GM20431 (cell line): Measurements from ENCODE around the gene CISTR.
"Not testable (repeated sequence)": the region's sequence is repeated elsewhere in the genome, so short reads cannot be mapped to it uniquely, and the experiment has no call there.

Experiments
- in situ Hi-C: fragments of 300-500 bp; cut with MseI, MboI; formaldehyde crosslinking; loops from one replicate; pipeline ENCODE4 v1.15.0; 2020; ENCODE audit warnings: low sequenced_read_pairs; ENCODE audit not compliant: unreplicated experiment

The CISTR gene

GRCh38 chr12:53751336-53752191 lies at the start of gene CISTR:
Gene CISTR, minus strand, starts transcription at chr12:53751979.
- in situ Hi-C loops = no loop called here

DNA sequence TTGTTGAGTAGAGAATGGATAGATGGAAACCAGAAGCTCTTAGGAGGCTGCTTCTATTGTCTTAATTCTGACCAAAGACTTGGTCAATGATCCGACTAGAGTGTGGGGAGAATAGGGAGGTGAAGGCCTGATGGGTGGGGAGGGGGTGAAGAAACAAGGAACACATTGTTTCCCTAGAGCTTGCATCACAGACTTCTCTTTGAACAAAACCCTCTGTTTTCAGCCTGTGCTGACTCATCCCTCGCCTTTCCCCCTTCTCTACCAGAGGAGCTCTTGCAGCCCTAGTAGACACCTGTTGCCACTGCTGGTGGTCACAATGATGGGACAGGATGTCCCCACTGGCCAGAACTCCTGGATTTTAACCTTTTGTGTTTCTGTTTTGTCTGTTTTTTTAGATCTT lies 46.8 kb upstream of the CISTR start:
- in situ Hi-C loops = no loop called here

DNA sequence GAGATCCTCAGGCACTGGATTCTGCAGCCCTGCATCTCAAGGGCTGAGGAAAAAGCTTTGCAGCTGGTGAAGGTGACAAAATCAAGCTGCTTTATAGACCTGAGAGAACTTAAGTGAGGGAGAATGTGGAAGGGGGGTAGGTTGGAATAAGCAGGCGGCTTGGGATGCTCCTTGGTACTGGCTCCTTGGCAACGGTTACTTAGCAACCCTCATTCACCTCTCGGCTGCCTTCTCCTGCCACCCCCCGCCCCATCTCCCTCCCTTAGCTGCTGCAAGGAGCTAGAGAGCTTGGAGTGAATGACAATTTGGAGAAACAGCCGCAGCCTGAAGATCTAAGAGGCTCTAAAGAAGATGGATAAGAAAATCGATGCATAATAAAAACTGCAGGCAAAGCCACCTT lies 44.1 kb upstream of the CISTR start:
- in situ Hi-C loops = no loop called here

- in situ Hi-C loops = no loop called here
These were observed 41.4 kb upstream of the CISTR start for GRCh38 chr12:53793221-53793620.

DNA sequence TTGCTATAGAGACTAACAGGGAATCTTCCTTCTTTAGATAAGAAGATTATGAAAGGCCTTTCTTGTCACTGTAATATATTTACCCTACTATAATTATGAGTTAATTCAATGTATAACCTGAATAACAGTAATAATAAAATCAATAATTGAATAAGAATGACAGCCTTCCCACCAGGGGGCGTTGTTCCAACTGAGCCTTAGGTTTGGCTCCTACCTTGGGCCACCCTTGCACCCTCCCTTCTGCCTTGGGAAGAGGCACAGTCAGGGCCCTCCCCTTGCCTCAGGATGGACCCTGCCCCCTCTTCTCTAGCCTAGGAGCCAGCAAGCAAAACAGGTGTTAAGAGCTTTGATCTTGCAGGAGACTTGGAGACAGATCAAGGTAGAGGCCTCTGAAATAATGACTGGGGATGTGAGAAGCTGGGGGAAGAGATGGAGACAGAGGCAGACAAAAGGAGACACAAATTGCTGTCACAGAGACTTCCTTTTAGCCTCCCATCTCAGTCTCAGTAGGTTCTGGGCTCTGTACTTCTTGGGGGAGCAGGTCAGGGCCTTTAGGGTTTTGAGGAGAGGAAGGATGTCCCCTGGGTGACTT lies 40.1 kb upstream of the CISTR start:
- in situ Hi-C loops = no loop called here

DNA sequence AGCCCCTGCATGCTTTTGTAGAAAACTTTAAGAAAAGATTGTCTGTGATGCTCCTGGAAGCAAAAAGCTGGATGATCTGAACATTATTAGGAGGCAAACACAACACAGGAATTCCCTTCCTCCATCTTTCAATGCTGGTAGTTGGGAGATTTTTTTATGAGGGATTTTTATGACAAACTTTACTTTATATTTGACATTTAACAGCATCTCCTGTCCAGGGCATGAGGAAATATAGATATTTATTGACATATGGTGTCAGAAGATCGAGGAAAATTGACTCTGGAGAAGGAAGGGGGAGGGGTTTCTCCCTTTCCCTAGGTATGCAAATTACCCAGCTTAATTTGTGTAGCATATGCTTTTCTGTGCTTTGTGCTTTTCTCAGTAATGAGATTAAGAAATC lies 37.8 kb upstream of the CISTR start:
- in situ Hi-C loops = no loop called here

GRCh38 chr12:53788892-53789291 lies 37.1 kb upstream of the CISTR start:
- in situ Hi-C loops = no loop called here

GRCh38 chr12:53786411-53786810 lies 34.6 kb upstream of the CISTR start:
- in situ Hi-C loops = no loop called here

DNA sequence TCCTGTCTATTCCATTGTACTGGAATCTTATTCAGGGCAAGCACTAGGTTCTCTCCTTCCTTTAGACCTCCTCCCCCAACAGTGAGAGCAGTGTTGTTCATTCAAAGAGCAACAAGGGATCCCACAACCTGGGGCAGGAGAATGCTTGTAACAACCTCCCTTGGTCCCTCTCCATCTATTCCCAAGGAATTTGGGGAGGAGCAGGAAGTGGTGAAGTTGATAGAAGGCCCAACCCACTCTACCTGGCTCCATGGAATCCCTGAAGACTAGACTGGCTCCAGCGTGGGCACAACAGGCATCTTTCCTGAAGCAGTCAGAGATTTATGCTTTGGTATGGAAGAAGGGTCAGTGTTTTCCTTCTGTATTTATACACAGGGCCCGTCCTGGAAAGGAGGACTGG lies 33.4 kb upstream of the CISTR start:
- in situ Hi-C loops = no loop called here

DNA sequence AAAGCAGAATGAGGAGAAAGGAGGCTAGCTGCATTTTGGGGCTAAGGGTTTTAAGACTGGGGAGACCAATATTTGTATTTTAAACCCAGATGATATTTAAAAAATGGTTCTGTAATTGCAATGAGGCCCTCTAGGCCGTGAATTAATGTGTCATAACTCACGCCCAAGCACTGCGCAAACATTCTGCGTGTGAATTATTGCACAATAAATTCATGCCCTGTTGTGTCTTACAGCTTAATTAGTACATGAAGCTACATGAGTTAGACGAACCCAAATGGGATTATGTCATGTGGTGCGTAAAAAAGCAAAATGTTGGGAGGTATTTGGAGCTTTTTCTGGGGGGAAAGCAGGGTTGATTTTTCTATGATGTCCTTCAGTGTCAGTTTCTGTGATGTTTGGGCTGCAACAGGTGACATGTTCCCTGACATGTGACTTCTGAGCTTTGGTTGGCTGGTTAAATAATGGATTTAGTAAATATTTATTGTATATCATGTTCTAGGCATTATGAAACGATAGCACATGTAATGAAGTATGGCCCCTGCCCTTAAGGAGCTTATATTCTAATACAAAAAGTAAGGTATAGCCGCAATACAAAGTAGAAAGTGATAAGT lies 30.4 kb upstream of the CISTR start:
- in situ Hi-C loops = no loop called here

DNA sequence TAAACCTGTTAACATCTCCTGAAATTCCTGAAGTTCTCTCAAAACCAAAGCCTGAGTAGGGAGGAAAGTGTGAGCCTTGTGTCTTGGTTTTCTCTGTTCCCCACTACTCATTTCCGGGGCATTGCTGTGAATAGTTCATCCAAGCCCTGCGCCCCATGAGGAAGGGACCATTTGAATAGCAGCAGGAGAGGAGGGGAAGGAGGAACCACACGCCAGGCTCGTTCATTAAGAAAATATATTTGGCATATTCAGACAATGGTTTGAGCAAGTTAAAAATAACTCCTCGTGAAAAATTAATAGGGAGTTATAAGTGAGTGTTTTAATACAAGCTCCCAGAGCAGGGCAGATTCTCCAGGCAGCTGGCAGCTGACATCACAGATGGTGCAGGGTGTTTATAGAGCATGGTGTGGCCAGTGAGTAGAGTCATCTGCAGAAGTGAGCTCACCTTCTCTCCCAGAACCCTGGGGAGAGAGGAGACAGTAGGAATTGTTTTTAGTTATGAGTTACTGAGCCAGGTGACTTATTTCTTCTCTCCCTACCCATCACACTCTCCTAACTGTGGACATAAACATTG lies 29.5 kb upstream of the CISTR start:
- in situ Hi-C loops = no loop called here

GRCh38 chr12:53780323-53780722 lies 28.5 kb upstream of the CISTR start:
- in situ Hi-C loops = no loop called here

DNA sequence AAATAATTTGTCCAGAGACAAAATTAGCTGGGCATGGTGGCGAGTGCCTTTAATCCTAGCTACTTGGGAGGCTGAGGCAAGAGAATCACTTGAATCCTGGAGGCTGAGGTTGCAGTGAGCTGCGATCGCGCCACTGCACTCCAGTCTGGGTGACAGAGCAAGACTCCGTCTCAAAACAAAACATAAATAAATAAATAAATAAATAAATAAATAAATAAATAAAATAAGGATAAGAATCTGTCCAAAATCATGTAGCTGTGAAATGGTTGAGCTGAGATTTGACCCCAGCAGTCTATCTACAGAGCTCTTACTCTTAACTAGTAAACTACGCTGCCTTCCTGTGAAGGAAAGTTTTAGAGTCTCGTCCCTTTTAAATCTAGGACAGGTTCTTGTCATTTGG lies 27.9 kb upstream of the CISTR start:
- in situ Hi-C loops = not testable (repeated sequence)

DNA sequence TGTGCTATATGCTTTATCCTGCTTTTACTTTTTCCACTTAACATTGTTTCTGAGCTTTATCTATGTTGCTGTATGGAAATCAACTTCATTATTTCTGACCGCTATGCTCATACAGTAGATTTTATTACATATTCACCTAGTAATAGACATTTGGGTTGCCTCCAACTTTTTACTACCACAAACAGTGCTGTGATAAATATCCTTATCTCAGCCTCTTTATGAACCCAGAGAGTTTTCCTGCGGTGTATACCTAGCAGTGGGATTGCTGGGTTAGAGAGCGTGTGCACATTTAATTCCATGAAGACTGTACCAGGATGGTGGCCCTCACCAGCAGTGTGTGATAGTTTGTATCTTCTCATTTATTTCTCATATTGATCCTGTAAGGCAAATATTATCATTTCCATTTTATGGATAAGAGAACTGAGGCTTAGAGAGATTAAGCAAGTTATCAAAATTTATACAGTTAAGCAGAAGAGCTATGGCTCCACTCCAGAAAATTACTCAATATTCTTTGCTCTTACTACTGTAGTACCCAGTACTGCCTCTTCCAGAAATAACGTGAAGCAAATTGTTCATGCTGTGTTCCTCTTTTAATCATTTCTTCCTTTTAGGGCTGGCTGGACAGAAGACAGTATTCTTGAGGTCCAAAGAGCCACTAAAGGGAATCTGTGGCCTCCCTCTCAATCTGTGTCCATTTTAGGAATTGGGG lies 26.3 kb upstream of the CISTR start:
- in situ Hi-C loops = no loop called here

DNA sequence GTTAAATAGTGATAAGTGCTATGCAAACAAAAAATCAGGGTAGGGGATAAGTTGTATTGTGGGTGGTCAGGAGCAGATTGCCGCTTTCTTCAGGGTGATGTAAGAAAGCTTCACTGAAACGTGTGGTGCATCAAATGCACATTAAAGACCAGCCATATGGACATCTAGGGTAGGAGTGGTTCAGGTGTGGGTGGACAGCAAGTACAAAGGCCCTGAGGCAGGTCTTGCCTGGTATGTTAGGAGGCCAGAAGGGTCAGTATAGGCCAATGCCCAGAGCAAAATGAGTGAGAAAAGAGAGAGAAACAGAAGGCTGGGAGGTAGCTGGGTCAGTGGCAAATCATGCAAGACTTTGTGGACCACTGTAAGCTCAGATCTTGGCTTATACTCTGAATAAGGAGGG lies 25.6 kb upstream of the CISTR start:
- in situ Hi-C loops = no loop called here

- in situ Hi-C loops = no loop called here
These were observed 25.1 kb upstream of the CISTR start for GRCh38 chr12:53776872-53777271.

GRCh38 chr12:53775478-53776145 lies 23.8 kb upstream of the CISTR start:
- in situ Hi-C loops = no loop called here

DNA sequence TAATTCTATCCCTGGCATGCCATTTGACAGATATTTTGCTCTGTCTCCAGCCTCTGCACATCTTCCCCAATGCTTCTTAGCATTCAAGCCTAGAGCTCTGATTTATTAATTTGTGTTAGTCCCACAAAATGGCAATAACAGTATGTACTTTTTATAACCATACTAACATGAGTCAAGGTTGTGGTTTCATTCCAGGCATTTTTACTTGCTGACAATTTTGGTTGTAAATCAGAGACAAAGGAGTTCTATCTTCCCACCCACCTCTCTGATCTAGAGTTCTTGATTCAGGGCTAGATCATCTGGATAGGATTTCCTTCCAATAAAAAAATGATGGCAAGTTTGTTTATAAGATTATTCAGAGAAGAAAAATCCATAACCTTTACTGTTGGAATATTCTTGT lies 18.5 kb upstream of the CISTR start:
- in situ Hi-C loops = no loop called here

DNA sequence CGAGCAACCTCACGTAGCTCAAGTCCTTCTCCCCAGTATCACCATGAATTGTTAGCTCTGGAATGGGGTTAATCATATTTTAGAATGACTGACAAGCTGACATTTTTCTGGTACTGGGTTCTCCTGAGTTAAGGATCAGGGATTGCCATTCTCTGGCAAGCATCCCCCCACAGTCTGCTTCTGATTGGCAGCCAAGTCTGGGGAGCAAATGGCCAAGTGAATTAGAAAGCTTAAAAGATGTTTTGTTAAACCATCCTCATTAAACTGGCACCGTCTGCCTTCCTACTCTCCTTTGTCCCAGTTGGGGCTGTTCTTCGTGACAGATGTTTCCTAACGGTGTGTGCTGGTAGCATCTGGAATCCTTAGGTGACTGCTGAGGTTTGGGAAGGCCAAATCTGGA lies 17.2 kb upstream of the CISTR start:
- in situ Hi-C loops = no loop called here

DNA sequence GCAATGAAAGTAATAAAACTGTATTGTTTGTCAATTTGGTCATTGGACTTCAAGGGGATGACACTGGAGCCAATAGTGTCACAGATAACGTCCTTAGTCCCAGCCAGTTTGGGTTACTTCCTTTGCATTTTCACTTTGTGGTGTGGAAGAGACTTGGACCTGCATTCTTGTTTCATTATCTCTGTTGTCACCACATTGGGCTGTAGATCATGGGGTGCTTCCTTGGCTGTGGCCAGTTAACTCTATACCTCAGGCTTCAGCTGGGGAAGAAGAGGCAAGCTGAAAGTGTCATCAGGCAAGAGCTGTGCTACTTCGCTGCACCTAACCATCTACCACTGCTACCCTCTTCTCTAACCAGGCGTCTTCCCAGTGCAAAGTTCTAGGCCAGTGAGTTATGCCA lies 15.1 kb upstream of the CISTR start:
- in situ Hi-C loops = no loop called here
